Cortex of kidney (tissue), 1 donor: ENCODE measurements around the gene DPP10.
"Not testable (repeated sequence)": the region's sequence is repeated elsewhere in the genome, so short reads cannot be mapped to it uniquely, and the experiment has no call there.

Experiments
- DNase-seq: peaks from one replicate; lab custom pipeline; 2025; lab: John Stamatoyannopoulos, UW

DPP10 gene

GRCh38 chr2:114962532-114962931, 520.1 kb downstream of the DPP10 start:
- DNase-seq: no peak

- no peak for DNase-seq
Measured at GRCh38 chr2:114968748-114969400, 526.4 kb downstream of the DPP10 start.

GRCh38 chr2:115004321-115004720, 561.9 kb downstream of the DPP10 start:
- DNase-seq: not testable (repeated sequence)

GRCh38 chr2:115011721-115012120, 569.3 kb downstream of the DPP10 start:
- DNase-seq: no peak

GRCh38 chr2:115022013-115022412, 579.6 kb downstream of the DPP10 start:
- not testable (repeated sequence) for DNase-seq

GRCh38 chr2:115034801-115035200, 592.4 kb downstream of the DPP10 start:
- DNase-seq: no peak

GRCh38 chr2:115036818-115037217, 594.4 kb downstream of the DPP10 start:
- DNase-seq: no peak

- DNase-seq: no peak
Measured at GRCh38 chr2:115057473-115057872, 615.0 kb downstream of the DPP10 start.

- DNase-seq: no peak
Measured at GRCh38 chr2:115070002-115070401, 627.6 kb downstream of the DPP10 start.

- DNase-seq: no peak
Measured at GRCh38 chr2:115071534-115071933, 629.1 kb downstream of the DPP10 start.

GRCh38 chr2:115075800-115076199, 633.4 kb downstream of the DPP10 start:
- no peak for DNase-seq

GRCh38 chr2:115077626-115078025, 635.2 kb downstream of the DPP10 start:
- DNase-seq: no peak

- no peak for DNase-seq
Measured at GRCh38 chr2:115083225-115083624, 640.8 kb downstream of the DPP10 start.

GRCh38 chr2:115083711-115084110, 641.3 kb downstream of the DPP10 start:
- no peak for DNase-seq

- no peak for DNase-seq
Measured at GRCh38 chr2:115084446-115084845, 642.0 kb downstream of the DPP10 start.

GRCh38 chr2:115086051-115086620, 643.7 kb downstream of the DPP10 start:
- not testable (repeated sequence) for DNase-seq

- DNase-seq: no peak
Measured at GRCh38 chr2:115094441-115094840, 652.0 kb downstream of the DPP10 start.

GRCh38 chr2:115105966-115106365, 663.5 kb downstream of the DPP10 start:
- no peak for DNase-seq

GRCh38 chr2:115115135-115115534, 672.7 kb downstream of the DPP10 start:
- no peak for DNase-seq

GRCh38 chr2:115118306-115118705, 675.9 kb downstream of the DPP10 start:
- no peak for DNase-seq

- DNase-seq: no peak
Measured at GRCh38 chr2:115119086-115119485, 676.6 kb downstream of the DPP10 start.

GRCh38 chr2:115122701-115123100, 680.3 kb downstream of the DPP10 start:
- no peak for DNase-seq

GRCh38 chr2:115124817-115125216, 682.4 kb downstream of the DPP10 start:
- DNase-seq: no peak

- no peak for DNase-seq
Measured at GRCh38 chr2:115129536-115129935, 687.1 kb downstream of the DPP10 start.
